IPS-11a (cell line): ENCODE results near the gene LOXL3.

Experiments used
- H3K4me3 ChIP-seq: one replicate; pipeline ENCODE4 v1.5.1; 2013; ENCODE audit warnings: low read depth, low read length, control low read depth

Gene LOXL3

DNA sequence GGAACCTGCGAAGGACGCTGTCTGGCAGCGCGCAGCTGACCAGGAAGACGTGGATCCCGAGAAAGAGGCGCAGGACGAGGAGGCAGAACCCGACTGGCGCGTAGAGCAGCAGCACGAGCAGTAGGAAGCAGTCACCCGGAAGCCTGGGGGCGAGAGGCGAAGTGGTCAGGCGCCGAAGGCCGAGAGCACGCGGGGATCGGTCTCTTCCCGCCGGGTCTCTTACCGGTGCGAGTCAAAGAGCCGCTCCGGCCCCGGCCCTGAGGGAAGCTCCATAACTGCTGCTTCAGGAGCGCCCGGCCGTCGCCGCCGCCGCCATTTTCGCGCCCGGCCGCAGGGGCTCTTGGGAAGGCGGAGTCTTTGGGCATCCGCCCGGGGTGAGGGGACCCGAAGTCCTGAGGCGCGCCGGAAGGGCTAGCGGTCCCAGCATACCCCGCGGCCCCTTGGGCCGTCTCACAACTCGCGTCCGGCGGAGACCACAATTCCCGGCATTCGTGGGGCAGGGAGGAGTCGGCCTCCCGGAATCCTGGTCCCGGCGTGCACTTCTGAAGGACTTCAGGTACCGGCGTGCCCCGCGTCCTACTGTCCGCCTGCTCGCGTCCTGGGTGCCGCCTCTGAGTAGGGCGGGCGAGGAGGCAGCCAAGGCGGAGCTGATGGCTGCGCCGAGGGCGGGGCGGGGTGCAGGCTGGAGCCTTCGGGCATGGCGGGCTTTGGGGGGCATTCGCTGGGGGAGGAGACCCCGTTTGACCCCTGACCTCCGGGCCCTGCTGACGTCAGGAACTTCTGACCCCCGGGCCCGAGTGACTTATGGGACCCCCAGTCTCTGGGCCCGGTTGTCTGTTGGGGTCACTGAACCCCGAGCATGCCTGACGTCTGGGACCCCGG, 24.1 kb downstream of the LOXL3 start, which contains the start of the genes AUP1 and HTRA2:
Gene AUP1, minus strand, starts transcription at position 350 of the 882 bp plus-strand sequence. Its CDS starts 77 bp downstream, at position 273.
Gene HTRA2, plus strand, starts transcription at position 577 of the 882 bp plus-strand sequence. Its CDS starts 74 bp downstream, at position 651.
- H3K4me3 ChIP-seq, result peak within 1 kb of the TSS; percentile 98

DNA sequence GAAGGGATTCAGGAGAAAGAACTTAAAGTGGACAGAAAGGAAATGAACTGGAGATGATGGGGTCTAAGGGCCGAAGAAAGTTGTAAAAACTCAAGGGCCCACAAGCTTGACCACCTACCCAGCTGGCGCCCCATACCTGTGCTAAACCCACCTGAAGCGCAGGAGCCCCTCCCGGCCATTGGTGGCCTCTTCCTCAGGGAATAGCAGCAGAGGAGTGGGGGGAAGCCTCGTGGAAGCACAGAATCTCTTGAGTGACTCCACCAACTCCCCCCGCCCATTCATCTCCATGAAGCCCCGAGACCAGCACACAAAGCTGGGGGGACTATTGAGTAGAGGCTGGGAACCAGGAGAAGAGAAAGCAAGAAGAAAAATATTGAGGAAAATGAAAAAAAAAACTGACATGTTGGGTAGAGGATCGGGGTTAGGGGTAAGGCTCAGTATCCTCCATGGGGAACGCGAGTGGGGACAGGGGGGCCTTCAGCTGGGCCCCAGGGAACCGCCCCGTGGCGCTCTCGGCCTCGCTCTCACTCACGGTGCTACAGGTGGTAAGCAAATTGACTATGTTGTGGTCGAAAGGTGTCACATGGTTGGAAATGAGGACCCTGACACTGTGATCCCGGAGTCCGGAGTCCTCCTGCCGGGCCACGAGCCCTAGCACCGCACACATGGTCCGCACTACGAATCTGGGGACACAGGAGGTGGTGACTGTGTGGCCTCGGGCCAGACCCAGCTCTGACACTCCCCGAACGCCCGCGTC, 25.0 kb downstream of the LOXL3 start:
- peak overlapping the region; percentile 98 for H3K4me3 ChIP-seq

GRCh38 chr2:74527741-74528140, 26.0 kb downstream of the LOXL3 start:
- H3K4me3 ChIP-seq, result no peak overlapping the region

- no peak overlapping the region for H3K4me3 ChIP-seq
Observed at GRCh38 chr2:74526649-74527230, 27.0 kb downstream of the LOXL3 start.

- no peak within 1 kb of the TSS for H3K4me3 ChIP-seq
Observed at GRCh38 chr2:74525717-74526648, 27.8 kb downstream of the LOXL3 start, which contains the start of gene DQX1. TSS of gene DQX1 (minus strand) at chr2:74526231. CDS start at chr2:74525729, 502 bp downstream.

GRCh38 chr2:74524955-74525716, 28.6 kb downstream of the LOXL3 start:
- H3K4me3 ChIP-seq, result no peak overlapping the region

DNA sequence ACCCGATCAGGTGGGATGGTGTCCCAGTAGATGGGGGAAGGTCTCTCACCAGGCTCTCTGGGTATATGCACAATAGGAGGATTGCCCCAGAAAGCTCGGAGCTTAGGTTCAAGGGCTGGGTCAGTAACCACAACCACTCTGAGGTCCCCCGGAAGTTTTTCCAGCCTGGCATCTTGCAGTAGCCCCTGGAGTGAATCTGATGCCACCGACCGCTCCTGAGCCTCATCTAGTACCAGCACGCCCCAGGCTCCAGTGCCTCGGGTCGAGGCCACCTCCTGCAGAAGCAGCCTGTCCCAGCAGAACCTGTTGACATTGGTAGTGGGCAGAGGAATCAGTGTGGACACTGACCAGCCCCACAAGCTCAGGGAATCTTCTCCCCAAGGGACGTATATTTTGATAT, 29.7 kb downstream of the LOXL3 start:
- no peak overlapping the region for H3K4me3 ChIP-seq

DNA sequence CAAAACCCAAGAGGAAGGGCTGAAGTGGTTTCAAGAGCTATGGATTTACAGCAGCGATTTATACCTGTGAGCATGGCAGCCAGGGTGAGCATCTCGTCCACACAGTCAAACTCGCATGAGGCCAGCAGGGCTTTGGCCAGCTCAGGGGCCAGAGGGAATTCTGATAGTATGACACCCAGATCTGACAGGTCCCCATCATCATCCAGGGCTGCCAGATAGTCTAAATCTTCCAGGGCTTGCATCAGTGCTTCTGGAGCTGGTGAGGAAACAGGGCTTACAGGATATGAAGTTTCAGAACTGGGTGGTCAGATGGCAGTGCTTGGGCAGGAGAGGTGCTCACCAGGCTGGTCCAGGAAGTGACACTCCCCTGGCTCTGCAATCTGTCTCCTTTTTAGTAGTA, 31.2 kb downstream of the LOXL3 start:
- H3K4me3 ChIP-seq, result no peak overlapping the region

GRCh38 chr2:74516650-74517049, 37.1 kb downstream of the LOXL3 start:
- H3K4me3 ChIP-seq, result no peak overlapping the region

DNA sequence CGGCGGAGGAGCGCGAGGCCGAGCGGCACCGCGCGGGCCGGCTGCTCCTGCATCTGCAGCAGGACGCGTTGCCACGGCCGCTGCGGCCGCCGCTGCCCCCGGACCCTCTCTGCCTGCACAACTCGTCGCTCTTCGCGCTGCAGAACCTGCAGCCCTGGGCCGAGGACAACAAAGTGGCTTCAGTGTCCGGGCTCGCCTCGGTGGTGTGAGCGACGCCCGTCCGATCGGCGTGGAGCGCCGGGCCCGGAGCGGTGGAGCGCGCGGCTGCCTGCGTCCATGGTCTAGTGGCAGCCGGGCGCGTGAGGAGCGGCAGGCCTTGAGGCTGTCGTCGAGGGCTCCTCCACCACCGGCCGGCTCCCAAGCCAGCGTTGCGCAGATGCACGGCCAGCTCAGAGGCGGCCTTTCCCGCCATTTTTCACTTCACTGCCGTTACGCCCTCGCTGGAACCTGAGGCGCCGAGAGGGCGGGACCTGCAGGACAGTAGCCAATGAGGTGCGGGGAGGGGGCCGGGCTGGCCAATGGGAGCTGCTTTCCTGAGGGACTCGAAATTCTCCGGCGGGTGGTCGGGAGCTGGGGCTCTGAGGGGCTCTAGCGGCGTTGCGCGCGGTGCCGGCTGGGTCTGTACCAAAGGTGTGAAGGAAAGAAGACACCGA, 37.6 kb downstream of the LOXL3 start:
- no peak overlapping the region for H3K4me3 ChIP-seq

- H3K4me3 ChIP-seq, result no peak overlapping the region
Observed at GRCh38 chr2:74515271-74515980, 38.3 kb downstream of the LOXL3 start.

- H3K4me3 ChIP-seq, result peak within 1 kb of the TSS; percentile 20
Observed at GRCh38 chr2:74514368-74515270, 39.1 kb downstream of the LOXL3 start, which contains the start of gene TLX2. TSS of gene TLX2 (plus strand) at chr2:74514450. CDS start at chr2:74514807, 357 bp downstream.

GRCh38 chr2:74513605-74514367, 40.0 kb downstream of the LOXL3 start:
- peak overlapping the region; percentile 20 for H3K4me3 ChIP-seq

GRCh38 chr2:74512744-74513604, 40.8 kb downstream of the LOXL3 start:
- no peak overlapping the region for H3K4me3 ChIP-seq
